GM18520 (cell line): ENCODE data around the gene FOXD4.
"Not testable (repeated sequence)": the region's sequence is repeated elsewhere in the genome, so short reads cannot be mapped to it uniquely, and the experiment has no call there.

Experiments
- ATAC-seq: cut with Tn5 transposase; IDR thresholded peaks from one replicate; pipeline ENCODE4 v1.9.1; 2021; ENCODE audit not compliant: unreplicated experiment

FOXD4 gene

GRCh38 chr9:117995-118467 lies at the start of gene FOXD4:
TSS of gene FOXD4 (minus strand) at chr9:118417. CDS start at chr9:118119, 298 bp downstream.
- not testable (repeated sequence) for ATAC-seq

DNA sequence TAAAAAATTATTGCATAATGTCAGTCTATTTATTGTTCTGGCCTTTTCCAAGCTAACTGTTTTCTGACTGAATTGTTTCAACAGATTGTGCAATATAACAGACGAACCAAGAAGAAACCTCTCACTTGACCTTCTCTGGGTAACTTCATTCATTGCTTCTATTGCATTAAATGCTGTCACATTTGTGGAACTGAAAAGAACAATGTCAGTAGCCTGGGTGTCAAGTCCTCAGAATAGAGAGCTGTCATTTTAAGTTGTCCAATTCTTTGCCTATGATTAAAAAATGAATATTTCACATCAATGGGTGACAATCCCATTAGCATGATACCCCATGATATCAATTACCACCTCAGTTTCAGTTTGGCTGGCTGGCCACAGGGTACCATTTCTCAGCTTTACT lies 41.7 kb upstream of the FOXD4 start:
- ATAC-seq = not testable (repeated sequence)

DNA sequence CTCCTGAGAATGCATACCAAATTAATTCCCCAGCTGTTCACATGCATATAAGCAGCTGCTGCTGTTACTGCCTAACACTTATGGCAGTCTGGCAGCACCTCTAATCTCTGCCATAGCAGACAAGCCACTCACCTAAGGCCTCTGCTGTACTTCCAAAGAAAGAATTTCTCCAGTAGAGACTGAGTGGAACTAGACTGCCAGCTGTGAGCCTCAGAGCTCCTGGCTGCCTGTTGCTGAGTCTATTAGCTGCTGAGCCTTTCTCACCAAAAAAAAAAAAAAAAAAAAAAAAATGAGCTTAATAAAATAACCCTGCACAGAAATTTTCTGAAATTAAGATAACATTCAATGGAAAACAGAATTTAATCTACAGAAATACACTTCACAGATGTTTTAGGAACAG lies 33.0 kb upstream of the FOXD4 start:
- ATAC-seq = not testable (repeated sequence)

GRCh38 chr9:139880-140279 lies 21.7 kb upstream of the FOXD4 start:
- ATAC-seq = not testable (repeated sequence)

GRCh38 chr9:117144-117994 lies 848 bp downstream of the FOXD4 start:
- ATAC-seq = not testable (repeated sequence)

DNA sequence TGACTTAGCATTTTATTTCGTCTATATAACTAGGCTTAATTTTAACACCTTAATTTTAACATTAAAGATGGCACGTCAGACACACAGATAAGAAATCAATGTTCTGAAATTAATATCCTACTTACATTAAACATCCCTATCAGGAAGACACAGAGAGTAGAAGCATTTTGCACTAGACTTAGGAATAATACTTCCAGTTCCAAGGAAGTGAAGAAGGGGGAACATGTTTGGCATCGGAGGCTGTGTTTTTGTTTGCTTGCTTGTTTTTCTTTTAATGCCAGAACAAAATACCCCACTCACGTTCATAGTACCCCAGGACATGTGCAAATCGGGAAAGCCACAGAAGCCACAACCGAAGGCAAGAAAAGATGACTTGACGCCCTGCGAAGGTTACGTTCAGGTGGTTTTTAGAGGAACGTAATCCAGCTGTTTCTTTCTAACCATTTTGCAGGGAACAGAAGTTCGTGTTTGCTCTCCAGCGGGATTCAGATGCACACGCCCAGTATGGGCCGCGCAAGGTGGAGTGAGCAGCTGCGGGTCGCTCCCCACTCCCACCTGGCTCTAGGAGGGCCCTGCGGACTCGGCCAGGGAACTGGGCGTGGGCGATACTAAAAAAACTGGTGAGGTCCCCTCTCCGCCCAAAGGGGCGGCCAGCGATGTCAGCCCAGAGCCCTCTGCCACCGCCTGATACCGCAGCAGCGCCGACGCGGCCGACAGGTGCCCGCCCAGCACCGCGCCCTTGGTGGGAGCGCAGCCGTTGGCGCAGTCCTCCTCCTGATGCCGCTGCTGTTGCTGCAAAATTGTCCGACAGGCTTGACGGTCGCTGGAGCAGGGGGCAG lies 1.8 kb downstream of the FOXD4 start:
- not testable (repeated sequence) for ATAC-seq

DNA sequence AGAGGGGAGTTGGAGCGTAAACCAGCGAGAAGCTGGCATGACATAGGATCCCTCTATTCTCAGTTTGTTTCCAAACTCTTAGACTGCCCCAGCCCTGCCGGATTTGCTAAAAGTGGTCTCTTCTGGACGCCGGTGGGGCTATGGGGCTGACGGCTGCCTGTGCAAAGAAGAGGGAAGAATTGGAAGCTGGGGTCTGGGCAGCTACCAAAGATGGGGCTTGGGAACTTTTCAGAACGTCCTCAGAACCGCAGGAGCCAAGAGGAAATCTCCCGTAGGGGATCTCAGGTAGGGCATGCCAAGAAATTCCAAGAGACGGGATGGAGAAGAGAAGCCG lies 3.1 kb downstream of the FOXD4 start:
- not testable (repeated sequence) for ATAC-seq

DNA sequence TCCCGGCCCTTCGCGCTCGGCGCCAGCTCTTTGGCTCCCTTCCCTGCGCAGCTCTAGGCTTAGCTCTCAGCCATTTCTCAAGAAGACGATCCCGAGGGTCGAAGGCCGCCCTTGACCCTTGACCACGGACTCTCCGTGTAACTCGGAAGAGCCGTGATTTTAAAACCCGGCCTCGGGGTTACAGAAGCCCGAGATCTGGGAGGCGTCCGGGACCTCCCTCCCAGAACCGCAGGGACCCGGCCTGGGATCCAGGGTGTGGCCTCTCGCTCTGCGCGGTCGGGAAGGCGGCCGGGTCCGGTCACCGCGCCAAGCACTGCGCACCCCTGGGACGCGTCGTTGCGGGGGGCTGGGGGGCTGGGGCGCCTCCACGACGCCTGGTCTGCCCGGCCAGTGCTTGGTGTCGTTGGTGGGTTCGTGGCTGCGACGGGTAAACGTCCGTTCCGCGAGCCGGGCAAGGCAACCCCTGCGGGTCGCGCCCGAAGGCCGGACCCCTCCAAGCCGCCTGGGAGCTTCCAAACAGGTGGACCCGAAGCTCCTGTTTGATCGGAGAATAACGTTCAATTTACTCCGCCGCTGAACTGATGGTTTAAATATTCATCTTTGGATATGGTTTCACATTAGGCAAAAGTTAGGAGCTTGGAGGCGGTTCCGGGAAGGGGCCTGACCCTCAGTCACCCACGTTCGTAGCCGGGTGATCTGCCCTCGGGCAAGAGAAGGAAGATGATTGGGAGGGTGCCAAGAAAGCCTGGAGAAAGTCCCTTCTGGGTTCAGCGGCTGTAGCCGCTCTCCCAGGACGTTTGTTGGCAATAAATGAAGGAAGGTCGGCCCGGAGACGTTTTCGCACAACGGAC lies 3.7 kb downstream of the FOXD4 start:
- ATAC-seq = not testable (repeated sequence)

DNA sequence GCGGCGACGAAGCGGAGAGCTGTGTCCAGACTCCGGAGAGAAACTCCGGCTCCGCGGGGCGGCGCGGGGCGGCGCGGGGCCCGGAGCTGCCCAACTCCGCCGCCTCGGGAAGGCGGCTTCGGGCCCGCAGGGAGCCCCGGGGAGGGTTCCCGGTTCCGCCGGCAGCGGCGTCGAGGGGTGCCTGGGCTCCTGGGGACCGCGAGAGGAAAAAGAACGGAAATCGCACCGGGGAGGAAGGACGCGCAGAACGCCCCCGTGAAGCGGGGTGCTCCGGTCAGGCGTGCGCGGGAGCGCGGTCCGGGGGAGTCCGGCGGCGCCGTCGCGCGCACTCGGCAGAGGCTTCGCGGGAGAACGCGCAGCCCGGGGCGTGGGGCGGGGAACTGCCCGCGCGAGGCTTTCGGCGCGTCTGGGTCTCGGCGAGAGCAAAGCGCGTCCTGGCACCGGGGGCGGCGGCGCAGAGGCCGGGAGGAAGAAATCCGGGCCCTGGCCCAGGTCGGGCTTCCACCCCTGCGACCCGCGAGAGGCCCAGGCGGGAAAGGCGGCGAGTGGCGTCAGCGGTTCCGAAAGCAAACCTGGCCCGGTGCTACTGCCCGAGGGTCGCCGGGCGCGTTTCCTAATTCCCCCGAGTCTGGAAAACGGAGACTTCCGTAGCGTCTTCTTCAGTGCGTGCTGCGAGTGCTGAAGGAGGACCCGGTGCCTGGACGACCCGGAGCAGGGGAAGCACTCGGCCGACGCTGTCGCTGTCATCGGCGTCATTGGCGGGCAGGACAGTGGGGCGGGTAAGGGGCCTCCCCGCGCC lies 4.5 kb downstream of the FOXD4 start:
- ATAC-seq = not testable (repeated sequence)

- not testable (repeated sequence) for ATAC-seq
These were observed 5.4 kb downstream of the FOXD4 start for GRCh38 chr9:112589-113467.

GRCh38 chr9:110672-111071 lies 7.5 kb downstream of the FOXD4 start:
- not testable (repeated sequence) for ATAC-seq

DNA sequence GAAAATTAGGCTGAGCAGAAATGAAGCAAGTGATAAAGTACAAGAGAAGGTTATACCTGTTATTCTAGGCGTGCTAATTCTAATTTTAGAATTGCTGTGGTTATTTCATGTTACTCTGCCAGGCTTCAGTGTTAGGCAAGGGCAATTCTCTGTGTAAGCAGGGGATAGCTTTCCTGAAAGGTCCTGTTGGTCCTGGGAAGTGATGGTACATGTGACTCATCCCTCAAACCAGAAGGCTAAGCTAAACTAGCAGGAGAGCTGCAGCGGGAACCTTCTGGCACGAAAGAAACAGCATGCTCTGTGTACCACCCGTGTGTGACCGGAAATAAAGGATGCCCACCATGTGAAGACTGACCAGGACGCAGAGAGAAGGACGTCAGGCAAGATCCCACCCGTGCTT lies 8.7 kb downstream of the FOXD4 start:
- not testable (repeated sequence) for ATAC-seq

DNA sequence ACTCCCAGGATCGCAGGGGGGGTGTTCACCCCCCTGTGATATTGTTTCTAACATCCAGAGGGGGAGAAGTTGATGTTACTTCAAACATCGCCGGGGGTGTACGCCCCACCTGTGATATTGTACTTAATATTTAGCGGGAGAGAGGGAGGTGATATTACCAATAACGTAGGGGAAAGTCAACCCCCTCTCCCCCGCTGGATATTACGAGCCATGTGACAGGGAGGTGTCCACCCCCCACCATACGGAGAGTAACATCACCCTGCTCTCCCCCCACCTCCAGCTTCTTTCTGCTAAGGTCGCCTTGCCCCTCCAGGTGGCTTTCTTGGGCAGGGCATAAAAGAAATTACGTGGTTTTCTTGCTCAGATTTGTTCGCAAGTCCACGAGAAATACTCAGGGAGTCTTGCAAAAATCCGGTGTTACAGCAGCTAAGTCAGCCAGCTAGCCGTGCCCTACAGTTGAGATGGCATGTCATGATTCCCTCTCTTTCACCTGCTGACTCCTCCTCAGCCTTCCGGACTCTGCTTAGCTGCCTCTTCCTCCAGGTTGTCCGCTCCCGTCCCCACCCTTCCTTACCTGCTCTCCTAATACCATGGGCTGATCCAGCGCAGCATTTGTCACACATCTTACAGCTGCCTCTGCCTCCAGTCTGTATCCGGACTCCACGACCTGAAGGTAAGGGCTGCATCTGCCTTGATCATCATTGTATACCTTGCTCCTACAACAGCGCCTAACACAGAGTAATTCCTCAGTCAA lies 9.3 kb downstream of the FOXD4 start:
- not testable (repeated sequence) for ATAC-seq

GRCh38 chr9:105991-106390 lies 12.2 kb downstream of the FOXD4 start:
- ATAC-seq = not testable (repeated sequence)

- not testable (repeated sequence) for ATAC-seq
These were observed 17.8 kb downstream of the FOXD4 start for GRCh38 chr9:100430-100829.

GRCh38 chr9:99867-100266 lies 18.4 kb downstream of the FOXD4 start:
- ATAC-seq = not testable (repeated sequence)

DNA sequence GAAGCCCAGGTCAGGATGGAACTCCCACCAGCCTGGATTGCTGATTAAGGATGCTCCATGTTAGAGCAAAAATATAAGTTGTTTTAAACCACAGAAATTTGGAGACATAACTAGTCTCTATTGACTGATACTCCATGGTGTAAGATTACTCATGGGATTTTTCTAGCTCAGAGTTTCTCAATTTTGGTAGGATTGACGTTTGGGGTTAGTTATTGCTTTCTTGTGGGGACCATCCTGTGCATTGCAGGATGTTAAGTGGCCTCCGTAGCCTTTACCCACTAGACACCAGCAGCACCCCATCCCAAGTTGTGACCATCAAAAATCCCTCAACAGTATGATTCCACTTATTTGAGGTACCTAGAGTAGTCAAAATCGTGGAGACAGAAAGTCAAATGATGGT lies 19.4 kb downstream of the FOXD4 start:
- not testable (repeated sequence) for ATAC-seq

GRCh38 chr9:94992-95391 lies 23.2 kb downstream of the FOXD4 start:
- not testable (repeated sequence) for ATAC-seq
